Prostate gland (tissue), 2 donors: ENCODE measurements around the gene ZNF219.

Experiments
- POLR2A ChIP-seq: fragments of 450-650 bp; IDR thresholded peaks from one replicate; pipeline ENCODE4 v1.6.1; 2016; ENCODE audit warnings: antibody characterized with exemption, mild to moderate bottlenecking
- TF ChIP-seq, protein P1 (sequence below), 4 experiments: fragments of 200-600 bp in 2 of 4; fragments of 450-650 bp in 2 of 4; sonication (generic) in 2 of 4; IDR thresholded peaks; 1 replicate in 3 of 4; 2 replicates in 1 of 4; pipeline ENCODE4 v1.5.1; 2016 to 2019; ENCODE audit warnings: antibody characterized with exemption in 4 of 4, mild to moderate bottlenecking in 2 of 4, moderate library complexity in 2 of 4

DNA sequence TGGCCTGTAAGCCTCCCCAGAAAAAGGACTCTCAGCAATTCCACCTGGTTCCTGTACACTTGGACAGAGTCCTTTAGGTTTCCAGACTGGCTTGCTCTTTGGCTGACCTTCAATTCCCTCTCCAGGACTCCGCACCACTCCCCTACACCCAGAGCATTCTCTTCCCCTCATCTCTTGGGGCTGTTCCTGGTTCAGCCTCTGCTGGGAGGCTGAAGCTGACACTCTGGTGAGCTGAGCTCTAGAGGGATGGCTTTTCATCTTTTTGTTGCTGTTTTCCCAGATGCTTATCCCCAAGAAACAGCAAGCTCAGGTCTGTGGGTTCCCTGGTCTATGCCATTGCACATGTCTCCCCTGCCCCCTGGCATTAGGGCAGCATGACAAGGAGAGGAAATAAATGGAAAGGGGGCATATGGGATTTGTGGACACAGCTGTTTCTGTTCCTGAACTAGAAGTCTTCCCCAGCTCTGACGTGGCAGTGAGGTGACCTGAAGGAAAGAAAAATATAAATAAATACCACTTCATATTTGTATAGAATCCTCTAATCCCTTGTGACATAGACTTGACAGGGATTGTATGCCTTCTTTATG, 55.0 kb downstream of the ZNF219 start:
- TF ChIP-seq, protein P1, sequence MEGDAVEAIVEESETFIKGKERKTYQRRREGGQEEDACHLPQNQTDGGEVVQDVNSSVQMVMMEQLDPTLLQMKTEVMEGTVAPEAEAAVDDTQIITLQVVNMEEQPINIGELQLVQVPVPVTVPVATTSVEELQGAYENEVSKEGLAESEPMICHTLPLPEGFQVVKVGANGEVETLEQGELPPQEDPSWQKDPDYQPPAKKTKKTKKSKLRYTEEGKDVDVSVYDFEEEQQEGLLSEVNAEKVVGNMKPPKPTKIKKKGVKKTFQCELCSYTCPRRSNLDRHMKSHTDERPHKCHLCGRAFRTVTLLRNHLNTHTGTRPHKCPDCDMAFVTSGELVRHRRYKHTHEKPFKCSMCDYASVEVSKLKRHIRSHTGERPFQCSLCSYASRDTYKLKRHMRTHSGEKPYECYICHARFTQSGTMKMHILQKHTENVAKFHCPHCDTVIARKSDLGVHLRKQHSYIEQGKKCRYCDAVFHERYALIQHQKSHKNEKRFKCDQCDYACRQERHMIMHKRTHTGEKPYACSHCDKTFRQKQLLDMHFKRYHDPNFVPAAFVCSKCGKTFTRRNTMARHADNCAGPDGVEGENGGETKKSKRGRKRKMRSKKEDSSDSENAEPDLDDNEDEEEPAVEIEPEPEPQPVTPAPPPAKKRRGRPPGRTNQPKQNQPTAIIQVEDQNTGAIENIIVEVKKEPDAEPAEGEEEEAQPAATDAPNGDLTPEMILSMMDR (IDR thresholded peaks at IDR 0.05) = no peak
- TF ChIP-seq POLR2A = no peak
